NK-92 (cell line): ENCODE measurements around the gene CCDC88B.

Experiments used
- DNase-seq: peaks from one replicate; lab custom pipeline; 2025; ENCODE audit not compliant: unreplicated experiment; lab: John Stamatoyannopoulos, UW

CCDC88B gene

GRCh38 chr11:64379817-64380709 lies 40.1 kb downstream of the CCDC88B start:
- no peak for DNase-seq

GRCh38 chr11:64381350-64381749 lies 41.3 kb downstream of the CCDC88B start:
- no peak for DNase-seq

- no peak for DNase-seq
Observed at GRCh38 chr11:64382047-64382446, 42.0 kb downstream of the CCDC88B start.

GRCh38 chr11:64382586-64382985 lies 42.6 kb downstream of the CCDC88B start:
- DNase-seq: no peak

- DNase-seq: no peak
Observed at GRCh38 chr11:64383580-64383979, 43.6 kb downstream of the CCDC88B start.

GRCh38 chr11:64384028-64384737 lies 44.2 kb downstream of the CCDC88B start:
- DNase-seq: no peak

GRCh38 chr11:64384981-64385944 lies 45.3 kb downstream of the CCDC88B start:
- no peak for DNase-seq

GRCh38 chr11:64385945-64386704 lies 46.1 kb downstream of the CCDC88B start:
- no peak for DNase-seq

- no peak for DNase-seq
Observed at GRCh38 chr11:64387916-64388315, 47.9 kb downstream of the CCDC88B start.

GRCh38 chr11:64388894-64389293 lies 48.9 kb downstream of the CCDC88B start:
- no peak for DNase-seq

GRCh38 chr11:64389851-64390250 lies 49.8 kb downstream of the CCDC88B start:
- no peak for DNase-seq

- DNase-seq: no peak
Observed at GRCh38 chr11:64390558-64390957, 50.6 kb downstream of the CCDC88B start.

- DNase-seq: no peak
Observed at GRCh38 chr11:64391839-64392238, 51.8 kb downstream of the CCDC88B start.

- no peak for DNase-seq
Observed at GRCh38 chr11:64395545-64396078, 55.6 kb downstream of the CCDC88B start.

- no peak for DNase-seq
Observed at GRCh38 chr11:64396079-64396591, 56.1 kb downstream of the CCDC88B start.

- no peak for DNase-seq
Observed at GRCh38 chr11:64400102-64400501, 60.1 kb downstream of the CCDC88B start.

GRCh38 chr11:64400667-64401066 lies 60.7 kb downstream of the CCDC88B start:
- DNase-seq: no peak

GRCh38 chr11:64401775-64402174 lies 61.8 kb downstream of the CCDC88B start:
- no peak for DNase-seq

- no peak for DNase-seq
Observed at GRCh38 chr11:64403106-64403505, 63.1 kb downstream of the CCDC88B start.
